ENCODE results near the gene FAM221A. TPM values are rescaled to one million over a fixed set of nuclear protein-coding genes. Genes with fewer than 3 reads are reported as not detected.

The FAM221A gene
- total and polyA plus RNA-seq, 2 of the 8 experiments (the other 6 are each of a cell fraction or from before 2014, with no cell fraction given), result 21.5 to 39.0 TPM

- no peak for TF ChIP-seq BRCA1 (IDR thresholded peaks at IDR 0.05; ENCODE audit: low read depth, low read length)
- TF ChIP-seq RXRA (IDR thresholded peaks at IDR 0.05; ENCODE audit: insufficient read depth, low read depth, low read length), result no peak
- TF ChIP-seq CHD1 (IDR thresholded peaks at IDR 0.05; ENCODE audit: low read depth, low read length), result no peak
- TF ChIP-seq SP2 (IDR thresholded peaks at IDR 0.05; ENCODE audit: low read length), result no peak
- no peak for TF ChIP-seq JUND (IDR thresholded peaks at IDR 0.05; ENCODE audit: low read length)
- TF ChIP-seq CBX5 (IDR thresholded peaks at IDR 0.05; ENCODE audit: low read depth, low read length), result no peak
- no peak for TF ChIP-seq HDAC2 (IDR thresholded peaks at IDR 0.05; ENCODE audit: borderline replicate concordance in 1 of 2, low read depth in 2 of 2, low read length in 2 of 2)
- no peak for TF ChIP-seq CHD2 (IDR thresholded peaks at IDR 0.05; ENCODE audit: low read length)
- peak; percentile 78 for TF ChIP-seq POLR2AphosphoS5 (IDR thresholded peaks at IDR 0.05; ENCODE audit: low read depth, low read length)
- 0 out of 2 replicates have a peak, but pooled peaks have one; percentile 38 for TF ChIP-seq TCF12 (IDR thresholded peaks at IDR 0.05; ENCODE audit: low read depth, low read length)
- no peak for TF ChIP-seq ATF3 (IDR thresholded peaks at IDR 0.05; ENCODE audit: insufficient read depth, low read depth, low read length)
These were observed at the start of gene FAM221A (continued) for GRCh38 chr7:23679898-23680413.

All from H1 (cell line).